GM23338 (cell line): ENCODE results near the gene XG. TPM values are rescaled to one million over a fixed set of nuclear protein-coding genes. Genes with fewer than 3 reads are reported as not detected.
"Not testable (repeated sequence)": the region's sequence is repeated elsewhere in the genome, so short reads cannot be mapped to it uniquely, and the experiment has no call there.

Experiments used
- ATAC-seq: fragments of 200-7000 bp; cut with Tn5 transposase; 3 replicates; pipeline ENCODE4 v1.9.1; 2020
- DNase-seq: peaks from one replicate; pipeline ENCODE4 v3.0.0-alpha.2; 2015; ENCODE audit warnings: low spot score
- H2AFZ ChIP-seq: fragments of 200-600 bp; sonication (generic); 2 replicates; pipeline ENCODE4 v1.8.0; 2016; ENCODE audit warnings: antibody characterized with exemption, mild to moderate bottlenecking, moderate library complexity
- H3F3A ChIP-seq: fragments of 200-600 bp; sonication (generic); replicated peaks from 2 replicates; pipeline ENCODE4 v1.8.0; 2017; ENCODE audit warnings: antibody characterized with exemption, mixed run types, low read depth
- H3K27ac ChIP-seq: fragments of 200-600 bp; sonication (generic); 2 replicates; pipeline ENCODE4 v1.6.1; 2016; ENCODE audit warnings: low read depth
- H3K27me3 ChIP-seq: fragments of 200-600 bp; sonication (generic); 2 replicates; pipeline ENCODE4 v1.8.0; 2016; ENCODE audit warnings: mild to moderate bottlenecking, mixed run types, moderate library complexity; ENCODE audit not compliant: insufficient read depth
- H3K36me3 ChIP-seq: fragments of 200-600 bp; sonication (generic); 2 replicates; pipeline ENCODE4 v1.8.0; 2016; ENCODE audit warnings: mild to moderate bottlenecking; ENCODE audit not compliant: insufficient read depth
- H3K4me1 ChIP-seq: fragments of 200-600 bp; sonication (generic); 2 replicates; pipeline ENCODE4 v1.8.0; 2016; ENCODE audit warnings: mild to moderate bottlenecking, moderate library complexity; ENCODE audit not compliant: insufficient read depth
- H3K4me2 ChIP-seq: fragments of 200-600 bp; sonication (generic); 2 replicates; pipeline ENCODE4 v1.7.1; 2017; ENCODE audit warnings: mixed run types
- H3K4me3 ChIP-seq: fragments of 200-600 bp; sonication (generic); 2 replicates; pipeline ENCODE4 v1.6.1; 2016; ENCODE audit warnings: mixed run types
- H3K79me2 ChIP-seq: fragments of 200-600 bp; sonication (generic); replicated peaks from 2 replicates; pipeline ENCODE4 v1.8.0; 2017; ENCODE audit warnings: mild to moderate bottlenecking; ENCODE audit not compliant: insufficient read depth
- H3K9me2 ChIP-seq: fragments of 200-600 bp; sonication (generic); 2 replicates; pipeline ENCODE4 v1.8.0; 2017; ENCODE audit not compliant: insufficient read depth
- H4K20me1 ChIP-seq: fragments of 200-600 bp; sonication (generic); replicated peaks from 2 replicates; pipeline ENCODE4 v1.8.0; 2017; ENCODE audit warnings: mild to moderate bottlenecking; ENCODE audit not compliant: insufficient read depth
- H3K27ac Mint-ChIP-seq: 2 replicates; pipeline ENCODE4 v1.8.0; 2020; ENCODE audit warnings: inconsistent platforms, mild to moderate bottlenecking, moderate library complexity, mixed read lengths
- H3K27me3 Mint-ChIP-seq: 3 replicates; pipeline ENCODE4 v1.8.0; 2022; ENCODE audit warnings: low read depth, mild to moderate bottlenecking, moderate library complexity, mixed read lengths, inconsistent platforms; ENCODE audit not compliant: insufficient read depth, poor library complexity
- H3K36me3 Mint-ChIP-seq: 3 replicates; pipeline ENCODE4 v1.8.0; 2021; ENCODE audit warnings: low read depth, mild to moderate bottlenecking, inconsistent platforms, moderate library complexity, mixed read lengths
- H3K4me1 Mint-ChIP-seq: 3 replicates; pipeline ENCODE4 v1.8.0; 2020; ENCODE audit warnings: mild to moderate bottlenecking, inconsistent platforms, mixed read lengths
- H3K4me3 Mint-ChIP-seq: 3 replicates; pipeline ENCODE4 v1.8.0; 2021; ENCODE audit warnings: moderate library complexity, mild to moderate bottlenecking, inconsistent platforms, mixed read lengths
- H3K9me3 Mint-ChIP-seq: 3 replicates; pipeline ENCODE4 v1.8.0; 2020; ENCODE audit warnings: moderate library complexity, mild to moderate bottlenecking, inconsistent platforms, mixed read lengths
- EZH2phosphoT487 ChIP-seq: fragments of 200-600 bp; sonication (generic); IDR thresholded peaks from one replicate; pipeline ENCODE4 v1.8.1; 2018; ENCODE audit warnings: antibody characterized with exemption; ENCODE audit not compliant: unreplicated experiment
- NANOG ChIP-seq: IDR thresholded peaks from 2 replicates; pipeline ENCODE4 v1.6.1; 2016; ENCODE audit warnings: antibody characterized with exemption, borderline replicate concordance
- POLR2AphosphoS5 ChIP-seq: IDR thresholded peaks from 2 replicates; pipeline ENCODE4 v1.6.1; 2016; ENCODE audit warnings: antibody characterized with exemption, low read depth
- STAT1 ChIP-seq: IDR thresholded peaks from one replicate; pipeline ENCODE4 v1.6.1; 2016; ENCODE audit warnings: antibody characterized with exemption; ENCODE audit not compliant: unreplicated experiment
- ZNF114 ChIP-seq: fragments of 250-450 bp; sonication (Bioruptor Pico); IDR thresholded peaks from 2 replicates; pipeline ENCODE4 v1.5.0; 2020; ENCODE audit warnings: mild to moderate bottlenecking, moderate library complexity
- ZNF331 ChIP-seq: fragments of 250-450 bp; sonication (Bioruptor Pico); IDR thresholded peaks from 2 replicates; pipeline ENCODE4 v1.5.0; 2020; ENCODE audit warnings: low read depth, mild to moderate bottlenecking, moderate library complexity
- polyA plus RNA-seq: library from polyadenylated mRNA; unstranded; fragments of >200 nt; fragmentation: Nextera tagmentation; extraction: Ambion mirVana; gene quantifications from 2 replicates; pipeline ENCODE4 v1.2.1, GENCODE V29; 2016
- total RNA-seq: library from RNA; depleted of rRNA; stranded (reverse); fragments of >200 nt; shearing (Covaris generic); gene quantifications from 2 replicates; pipeline ENCODE4 v1.2.3, GENCODE V29; 2014
- TF ChIP-seq, protein P1 (sequence below): IDR thresholded peaks from one replicate; pipeline ENCODE4 v1.6.1; 2018; ENCODE audit warnings: antibody characterized with exemption; ENCODE audit not compliant: unreplicated experiment
- TF ChIP-seq, protein P2 (sequence below): IDR thresholded peaks from 2 replicates; pipeline ENCODE4 v1.6.1; 2016; ENCODE audit warnings: antibody characterized with exemption
- TF ChIP-seq, protein P3 (sequence below): fragments of 250-450 bp; sonication (Bioruptor Pico); IDR thresholded peaks from 2 replicates; pipeline ENCODE4 v1.5.0; 2020; ENCODE audit warnings: mild to moderate bottlenecking, moderate library complexity
- TF ChIP-seq, protein P4 (sequence below), 2 experiments: fragments of 200-600 bp in 1 of 2; sonication (generic) in 1 of 2; conservative IDR thresholded peaks; 2 replicates each; pipeline versions ENCODE4 v1.5.1 to v1.6.1; 2016 to 2017; ENCODE audit warnings: antibody characterized with exemption in 2 of 2, low read depth in 2 of 2, mild to moderate bottlenecking in 2 of 2, moderate library complexity in 1 of 2

XG gene
- total and polyA plus RNA-seq, 2 experiments from 2014 or later: 0.28 to 0.60 TPM

DNA sequence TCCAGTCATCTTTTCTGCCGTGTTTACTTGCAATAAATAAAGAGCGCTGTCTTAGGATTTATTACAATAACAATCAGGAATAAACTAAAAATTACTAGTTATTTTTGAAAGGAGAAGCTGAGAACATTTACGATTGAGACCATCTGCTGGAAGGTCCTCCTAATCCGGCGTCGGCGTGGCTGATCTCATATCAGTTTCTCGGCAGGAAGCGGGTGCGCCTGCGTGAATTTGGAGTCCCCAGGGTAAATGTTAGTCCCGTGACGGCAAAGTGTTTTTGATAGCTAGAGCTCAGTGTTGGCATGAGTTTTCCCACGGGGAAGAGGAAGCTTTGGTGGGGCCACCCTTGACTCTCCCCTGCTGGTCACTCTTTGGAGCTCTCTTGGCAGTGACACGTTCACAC lies 45.0 kb downstream of the XG start:
- not testable (repeated sequence) for H3F3A ChIP-seq, H3K27me3 Mint-ChIP-seq, H3K9me3 Mint-ChIP-seq, H3K79me2 ChIP-seq, H3K36me3 Mint-ChIP-seq, H3K4me3 ChIP-seq, H3K4me3 Mint-ChIP-seq, H3K9me2 ChIP-seq, DNase-seq, H3K27me3 ChIP-seq, H3K27ac Mint-ChIP-seq, H3K36me3 ChIP-seq, H3K4me2 ChIP-seq, H3K4me1 ChIP-seq, H3K27ac ChIP-seq, H4K20me1 ChIP-seq, H2AFZ ChIP-seq, ATAC-seq
- H3K4me1 Mint-ChIP-seq: peaks cover 41% of the 10 kb centered on the region

DNA sequence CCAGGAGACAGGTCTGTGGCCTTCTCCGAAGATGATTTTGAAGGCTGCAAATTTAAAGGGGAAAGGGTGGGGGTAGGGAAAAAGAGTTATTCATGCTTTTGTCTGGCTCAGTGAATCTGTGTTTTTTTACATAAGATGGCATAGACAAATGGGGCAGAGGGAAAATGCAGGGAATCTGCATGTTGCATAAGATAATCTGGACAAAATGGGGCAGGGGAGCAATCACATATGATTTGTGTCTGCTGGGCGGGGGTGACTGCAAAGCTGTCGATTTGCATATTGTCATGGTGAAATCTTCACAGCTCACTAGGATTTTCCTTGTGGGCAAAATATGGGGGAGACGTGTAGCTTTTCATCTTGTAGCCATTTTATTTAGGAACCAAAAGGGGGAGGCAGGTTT lies 47.5 kb downstream of the XG start:
- Histone ChIP-seq H3F3A (peaks cover 16% of the 10 kb centered on the region; the same call in 1 of the 2 replicates), H3K4me3 (peak overlapping the region; percentile 34), H4K20me1 (no peaks in the 10 kb centered on the region), H3K4me2 (peak overlapping the region; percentile 53), H3K27ac (peak overlapping the region; percentile 99), H3K79me2 (no peaks in the 10 kb centered on the region; the same call in 1 of the 2 replicates), H2AFZ (no peak overlapping the region), H3K4me1 (no peaks in the 10 kb centered on the region), H3K27me3 (no peaks in the 10 kb centered on the region), H3K9me2 (no peaks in the 10 kb centered on the region), H3K36me3 (no peaks in the 10 kb centered on the region)
- ATAC-seq (no peak), DNase-seq (no peak)
- peaks cover 3% of the 10 kb centered on the region; the same call in 2 of the 3 replicates for H3K9me3 Mint-ChIP-seq
- H3K4me1 Mint-ChIP-seq: peaks cover 39% of the 10 kb centered on the region
- H3K36me3 Mint-ChIP-seq: peaks cover 5% of the 10 kb centered on the region; the same call in 1 of the 3 replicates
- H3K4me3 Mint-ChIP-seq: peak overlapping the region; percentile 78
- H3K27ac Mint-ChIP-seq: peak overlapping the region; percentile 97
- peaks cover 8% of the 10 kb centered on the region for H3K27me3 Mint-ChIP-seq
- TF ChIP-seq ZNF114 (CRISPR knock-in tag): no peak
- no peak for TF ChIP-seq EZH2phosphoT487
- no peak for TF ChIP-seq ZNF331 (CRISPR knock-in tag)
- TF ChIP-seq STAT1: no peak
- TF ChIP-seq, protein P1, sequence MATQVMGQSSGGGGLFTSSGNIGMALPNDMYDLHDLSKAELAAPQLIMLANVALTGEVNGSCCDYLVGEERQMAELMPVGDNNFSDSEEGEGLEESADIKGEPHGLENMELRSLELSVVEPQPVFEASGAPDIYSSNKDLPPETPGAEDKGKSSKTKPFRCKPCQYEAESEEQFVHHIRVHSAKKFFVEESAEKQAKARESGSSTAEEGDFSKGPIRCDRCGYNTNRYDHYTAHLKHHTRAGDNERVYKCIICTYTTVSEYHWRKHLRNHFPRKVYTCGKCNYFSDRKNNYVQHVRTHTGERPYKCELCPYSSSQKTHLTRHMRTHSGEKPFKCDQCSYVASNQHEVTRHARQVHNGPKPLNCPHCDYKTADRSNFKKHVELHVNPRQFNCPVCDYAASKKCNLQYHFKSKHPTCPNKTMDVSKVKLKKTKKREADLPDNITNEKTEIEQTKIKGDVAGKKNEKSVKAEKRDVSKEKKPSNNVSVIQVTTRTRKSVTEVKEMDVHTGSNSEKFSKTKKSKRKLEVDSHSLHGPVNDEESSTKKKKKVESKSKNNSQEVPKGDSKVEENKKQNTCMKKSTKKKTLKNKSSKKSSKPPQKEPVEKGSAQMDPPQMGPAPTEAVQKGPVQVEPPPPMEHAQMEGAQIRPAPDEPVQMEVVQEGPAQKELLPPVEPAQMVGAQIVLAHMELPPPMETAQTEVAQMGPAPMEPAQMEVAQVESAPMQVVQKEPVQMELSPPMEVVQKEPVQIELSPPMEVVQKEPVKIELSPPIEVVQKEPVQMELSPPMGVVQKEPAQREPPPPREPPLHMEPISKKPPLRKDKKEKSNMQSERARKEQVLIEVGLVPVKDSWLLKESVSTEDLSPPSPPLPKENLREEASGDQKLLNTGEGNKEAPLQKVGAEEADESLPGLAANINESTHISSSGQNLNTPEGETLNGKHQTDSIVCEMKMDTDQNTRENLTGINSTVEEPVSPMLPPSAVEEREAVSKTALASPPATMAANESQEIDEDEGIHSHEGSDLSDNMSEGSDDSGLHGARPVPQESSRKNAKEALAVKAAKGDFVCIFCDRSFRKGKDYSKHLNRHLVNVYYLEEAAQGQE: no peak
- TF ChIP-seq, protein P2, sequence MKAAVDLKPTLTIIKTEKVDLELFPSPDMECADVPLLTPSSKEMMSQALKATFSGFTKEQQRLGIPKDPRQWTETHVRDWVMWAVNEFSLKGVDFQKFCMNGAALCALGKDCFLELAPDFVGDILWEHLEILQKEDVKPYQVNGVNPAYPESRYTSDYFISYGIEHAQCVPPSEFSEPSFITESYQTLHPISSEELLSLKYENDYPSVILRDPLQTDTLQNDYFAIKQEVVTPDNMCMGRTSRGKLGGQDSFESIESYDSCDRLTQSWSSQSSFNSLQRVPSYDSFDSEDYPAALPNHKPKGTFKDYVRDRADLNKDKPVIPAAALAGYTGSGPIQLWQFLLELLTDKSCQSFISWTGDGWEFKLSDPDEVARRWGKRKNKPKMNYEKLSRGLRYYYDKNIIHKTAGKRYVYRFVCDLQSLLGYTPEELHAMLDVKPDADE: no peak
- TF ChIP-seq, protein P3, sequence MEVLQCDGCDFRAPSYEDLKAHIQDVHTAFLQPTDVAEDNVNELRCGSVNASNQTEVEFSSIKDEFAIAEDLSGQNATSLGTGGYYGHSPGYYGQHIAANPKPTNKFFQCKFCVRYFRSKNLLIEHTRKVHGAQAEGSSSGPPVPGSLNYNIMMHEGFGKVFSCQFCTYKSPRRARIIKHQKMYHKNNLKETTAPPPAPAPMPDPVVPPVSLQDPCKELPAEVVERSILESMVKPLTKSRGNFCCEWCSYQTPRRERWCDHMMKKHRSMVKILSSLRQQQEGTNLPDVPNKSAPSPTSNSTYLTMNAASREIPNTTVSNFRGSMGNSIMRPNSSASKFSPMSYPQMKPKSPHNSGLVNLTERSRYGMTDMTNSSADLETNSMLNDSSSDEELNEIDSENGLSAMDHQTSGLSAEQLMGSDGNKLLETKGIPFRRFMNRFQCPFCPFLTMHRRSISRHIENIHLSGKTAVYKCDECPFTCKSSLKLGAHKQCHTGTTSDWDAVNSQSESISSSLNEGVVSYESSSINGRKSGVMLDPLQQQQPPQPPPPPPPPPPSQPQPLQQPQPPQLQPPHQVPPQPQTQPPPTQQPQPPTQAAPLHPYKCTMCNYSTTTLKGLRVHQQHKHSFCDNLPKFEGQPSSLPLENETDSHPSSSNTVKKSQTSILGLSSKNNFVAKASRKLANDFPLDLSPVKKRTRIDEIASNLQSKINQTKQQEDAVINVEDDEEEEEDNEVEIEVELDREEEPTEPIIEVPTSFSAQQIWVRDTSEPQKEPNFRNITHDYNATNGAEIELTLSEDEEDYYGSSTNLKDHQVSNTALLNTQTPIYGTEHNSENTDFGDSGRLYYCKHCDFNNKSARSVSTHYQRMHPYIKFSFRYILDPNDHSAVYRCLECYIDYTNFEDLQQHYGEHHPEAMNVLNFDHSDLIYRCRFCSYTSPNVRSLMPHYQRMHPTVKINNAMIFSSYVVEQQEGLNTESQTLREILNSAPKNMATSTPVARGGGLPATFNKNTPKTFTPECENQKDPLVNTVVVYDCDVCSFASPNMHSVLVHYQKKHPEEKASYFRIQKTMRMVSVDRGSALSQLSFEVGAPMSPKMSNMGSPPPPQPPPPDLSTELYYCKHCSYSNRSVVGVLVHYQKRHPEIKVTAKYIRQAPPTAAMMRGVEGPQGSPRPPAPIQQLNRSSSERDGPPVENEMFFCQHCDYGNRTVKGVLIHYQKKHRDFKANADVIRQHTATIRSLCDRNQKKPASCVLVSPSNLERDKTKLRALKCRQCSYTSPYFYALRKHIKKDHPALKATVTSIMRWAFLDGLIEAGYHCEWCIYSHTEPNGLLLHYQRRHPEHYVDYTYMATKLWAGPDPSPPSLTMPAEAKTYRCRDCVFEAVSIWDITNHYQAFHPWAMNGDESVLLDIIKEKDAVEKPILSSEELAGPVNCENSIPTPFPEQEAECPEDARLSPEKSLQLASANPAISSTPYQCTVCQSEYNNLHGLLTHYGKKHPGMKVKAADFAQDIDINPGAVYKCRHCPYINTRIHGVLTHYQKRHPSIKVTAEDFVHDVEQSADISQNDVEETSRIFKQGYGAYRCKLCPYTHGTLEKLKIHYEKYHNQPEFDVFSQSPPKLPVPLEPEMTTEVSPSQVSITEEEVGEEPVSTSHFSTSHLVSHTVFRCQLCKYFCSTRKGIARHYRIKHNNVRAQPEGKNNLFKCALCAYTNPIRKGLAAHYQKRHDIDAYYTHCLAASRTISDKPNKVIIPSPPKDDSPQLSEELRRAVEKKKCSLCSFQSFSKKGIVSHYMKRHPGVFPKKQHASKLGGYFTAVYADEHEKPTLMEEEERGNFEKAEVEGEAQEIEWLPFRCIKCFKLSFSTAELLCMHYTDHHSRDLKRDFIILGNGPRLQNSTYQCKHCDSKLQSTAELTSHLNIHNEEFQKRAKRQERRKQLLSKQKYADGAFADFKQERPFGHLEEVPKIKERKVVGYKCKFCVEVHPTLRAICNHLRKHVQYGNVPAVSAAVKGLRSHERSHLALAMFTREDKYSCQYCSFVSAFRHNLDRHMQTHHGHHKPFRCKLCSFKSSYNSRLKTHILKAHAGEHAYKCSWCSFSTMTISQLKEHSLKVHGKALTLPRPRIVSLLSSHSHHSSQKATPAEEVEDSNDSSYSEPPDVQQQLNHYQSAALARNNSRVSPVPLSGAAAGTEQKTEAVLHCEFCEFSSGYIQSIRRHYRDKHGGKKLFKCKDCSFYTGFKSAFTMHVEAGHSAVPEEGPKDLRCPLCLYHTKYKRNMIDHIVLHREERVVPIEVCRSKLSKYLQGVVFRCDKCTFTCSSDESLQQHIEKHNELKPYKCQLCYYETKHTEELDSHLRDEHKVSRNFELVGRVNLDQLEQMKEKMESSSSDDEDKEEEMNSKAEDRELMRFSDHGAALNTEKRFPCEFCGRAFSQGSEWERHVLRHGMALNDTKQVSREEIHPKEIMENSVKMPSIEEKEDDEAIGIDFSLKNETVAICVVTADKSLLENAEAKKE (CRISPR knock-in tag): no peak
- TF ChIP-seq POLR2AphosphoS5: no peak
- TF ChIP-seq, protein P4, sequence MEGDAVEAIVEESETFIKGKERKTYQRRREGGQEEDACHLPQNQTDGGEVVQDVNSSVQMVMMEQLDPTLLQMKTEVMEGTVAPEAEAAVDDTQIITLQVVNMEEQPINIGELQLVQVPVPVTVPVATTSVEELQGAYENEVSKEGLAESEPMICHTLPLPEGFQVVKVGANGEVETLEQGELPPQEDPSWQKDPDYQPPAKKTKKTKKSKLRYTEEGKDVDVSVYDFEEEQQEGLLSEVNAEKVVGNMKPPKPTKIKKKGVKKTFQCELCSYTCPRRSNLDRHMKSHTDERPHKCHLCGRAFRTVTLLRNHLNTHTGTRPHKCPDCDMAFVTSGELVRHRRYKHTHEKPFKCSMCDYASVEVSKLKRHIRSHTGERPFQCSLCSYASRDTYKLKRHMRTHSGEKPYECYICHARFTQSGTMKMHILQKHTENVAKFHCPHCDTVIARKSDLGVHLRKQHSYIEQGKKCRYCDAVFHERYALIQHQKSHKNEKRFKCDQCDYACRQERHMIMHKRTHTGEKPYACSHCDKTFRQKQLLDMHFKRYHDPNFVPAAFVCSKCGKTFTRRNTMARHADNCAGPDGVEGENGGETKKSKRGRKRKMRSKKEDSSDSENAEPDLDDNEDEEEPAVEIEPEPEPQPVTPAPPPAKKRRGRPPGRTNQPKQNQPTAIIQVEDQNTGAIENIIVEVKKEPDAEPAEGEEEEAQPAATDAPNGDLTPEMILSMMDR (conservative IDR thresholded peaks at IDR 0.05; ENCODE audit: low read depth in 2 of 2): no peak
- no peak for TF ChIP-seq NANOG
